K562 treated with DMSO at 1 percent for 4 hours (cell line): ENCODE measurements around the gene FAM171A2. TPM values are rescaled to one million over a fixed set of nuclear protein-coding genes. Genes with fewer than 3 reads are reported as not detected.

Experiments
- total RNA-seq: library from RNA; unstranded; fragments of 300-600 nt; gene quantifications from 2 replicates; pipeline ENCODE4 v1.2.3, GENCODE V29; 2022; ENCODE audit not compliant: insufficient read depth

Gene FAM171A2
- total RNA-seq = 14.1 and 14.8 TPM in 2 replicates

DNA sequence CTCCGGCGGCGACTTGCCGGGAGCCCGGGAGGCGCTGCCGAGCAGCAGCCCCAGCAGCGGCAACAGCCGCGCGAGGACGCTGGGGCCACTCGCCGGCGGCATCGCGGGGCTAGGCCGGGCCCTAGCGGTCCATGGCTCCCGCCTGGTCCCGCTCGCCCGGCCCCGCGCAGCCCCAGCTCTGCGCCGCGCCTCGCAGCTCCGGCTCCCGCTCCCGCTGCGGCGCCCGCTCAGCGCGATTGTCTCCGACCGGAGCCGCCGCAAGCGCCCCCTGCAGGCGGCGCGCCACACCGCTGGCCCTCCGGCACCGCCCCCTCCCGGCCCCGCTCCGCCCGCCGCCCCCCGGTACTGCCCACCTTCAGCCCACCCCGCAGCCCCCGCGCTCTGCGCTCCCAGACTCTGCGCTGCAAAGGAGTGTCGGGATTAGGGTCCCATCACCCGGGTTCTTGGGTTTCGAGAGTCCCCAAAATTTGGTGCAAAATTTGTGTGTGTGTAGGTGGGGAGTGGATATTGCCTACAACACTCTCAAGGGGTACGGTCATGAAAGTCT lies at the start of gene FAM171A2:
FAM171A2 (minus strand) TSS at position 241 of the 547 bp plus-strand sequence; CDS start at position 102, 139 bp downstream.

DNA sequence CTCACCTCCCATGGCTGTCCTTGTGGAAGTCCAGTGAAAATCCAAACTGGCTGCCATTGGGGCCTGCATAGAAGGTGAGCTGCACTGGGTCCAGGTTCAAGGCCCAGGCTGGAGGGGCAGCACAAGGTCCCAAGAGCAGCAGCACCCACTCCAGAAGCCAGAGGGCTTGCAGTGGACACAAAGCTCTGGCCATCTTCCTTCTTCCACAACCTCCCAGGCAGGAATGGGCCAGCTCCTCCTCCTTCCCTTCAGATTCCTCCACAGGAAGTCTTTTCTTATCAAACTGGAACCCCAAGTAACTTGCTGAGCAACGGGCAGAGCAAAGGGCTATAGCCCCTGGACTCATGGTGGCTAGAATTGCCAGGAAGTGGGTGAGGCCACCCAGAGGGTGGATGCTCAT lies 25.6 kb upstream of the FAM171A2 start, which contains the start of gene ITGA2B:
ITGA2B (minus strand) TSS at position 369 of the 400 bp plus-strand sequence; CDS start at position 193, 176 bp downstream.

DNA sequence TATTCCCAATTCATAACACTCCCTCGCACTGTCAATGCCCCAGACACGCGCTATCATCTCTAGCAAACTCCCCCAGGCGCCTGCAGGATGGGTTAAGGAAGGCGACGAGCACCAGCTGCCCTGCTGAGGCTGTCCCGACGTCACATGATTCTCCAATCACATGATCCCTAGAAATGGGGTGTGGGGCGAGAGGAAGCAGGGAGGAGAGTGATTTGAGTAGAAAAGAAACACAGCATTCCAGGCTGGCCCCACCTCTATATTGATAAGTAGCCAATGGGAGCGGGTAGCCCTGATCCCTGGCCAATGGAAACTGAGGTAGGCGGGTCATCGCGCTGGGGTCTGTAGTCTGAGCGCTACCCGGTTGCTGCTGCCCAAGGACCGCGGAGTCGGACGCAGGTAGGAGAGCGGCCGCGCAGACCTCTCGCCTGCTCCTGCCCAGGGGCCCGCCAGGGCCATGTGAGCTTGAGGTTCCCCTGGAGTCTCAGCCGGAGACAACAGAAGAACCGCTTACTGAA lies 18.7 kb downstream of the FAM171A2 start, which contains the start of gene GRN:
GRN (plus strand) TSS at position 364 of the 515 bp plus-strand sequence. CDS start 3,863 bp downstream, outside the sequence.

DNA sequence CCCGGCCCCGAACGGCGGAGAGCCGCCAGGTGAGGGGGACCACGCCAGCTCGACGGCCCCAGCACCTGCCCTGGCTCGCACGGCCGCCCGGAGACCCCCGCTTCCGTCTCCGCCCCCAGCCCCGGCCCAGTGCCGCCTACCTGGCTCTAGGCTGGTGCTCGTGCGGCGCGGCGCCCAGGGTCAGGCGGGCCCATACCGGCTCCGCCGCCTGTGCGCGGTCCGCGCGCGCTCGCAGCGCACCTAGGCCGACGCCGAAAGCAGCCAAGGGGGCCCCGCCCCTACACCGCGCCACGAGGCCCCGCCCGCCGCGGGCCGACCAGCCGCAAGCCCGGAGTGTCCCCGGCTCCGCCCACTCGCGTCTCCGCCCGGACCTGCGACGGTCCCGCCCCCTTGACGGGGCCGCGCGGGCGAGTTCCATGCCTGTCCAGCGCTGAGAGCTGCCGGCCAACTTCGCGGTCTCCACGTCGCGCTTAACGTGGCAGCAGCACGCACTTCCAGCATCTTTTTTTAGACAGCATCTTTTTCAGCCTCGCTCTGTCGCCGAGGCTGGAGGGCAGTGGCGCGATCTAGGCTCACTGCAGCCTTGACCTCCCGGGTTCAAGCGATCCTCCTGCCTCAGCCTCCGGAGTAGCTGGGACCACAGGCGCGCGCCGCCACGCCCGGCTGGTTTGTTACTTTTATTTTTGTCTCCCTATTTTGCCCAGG lies 38.9 kb downstream of the FAM171A2 start, which contains the start of gene SLC25A39:
SLC25A39 (minus strand) TSS at position 253 of the 705 bp plus-strand sequence. CDS start 1,261 bp downstream, outside the sequence.

DNA sequence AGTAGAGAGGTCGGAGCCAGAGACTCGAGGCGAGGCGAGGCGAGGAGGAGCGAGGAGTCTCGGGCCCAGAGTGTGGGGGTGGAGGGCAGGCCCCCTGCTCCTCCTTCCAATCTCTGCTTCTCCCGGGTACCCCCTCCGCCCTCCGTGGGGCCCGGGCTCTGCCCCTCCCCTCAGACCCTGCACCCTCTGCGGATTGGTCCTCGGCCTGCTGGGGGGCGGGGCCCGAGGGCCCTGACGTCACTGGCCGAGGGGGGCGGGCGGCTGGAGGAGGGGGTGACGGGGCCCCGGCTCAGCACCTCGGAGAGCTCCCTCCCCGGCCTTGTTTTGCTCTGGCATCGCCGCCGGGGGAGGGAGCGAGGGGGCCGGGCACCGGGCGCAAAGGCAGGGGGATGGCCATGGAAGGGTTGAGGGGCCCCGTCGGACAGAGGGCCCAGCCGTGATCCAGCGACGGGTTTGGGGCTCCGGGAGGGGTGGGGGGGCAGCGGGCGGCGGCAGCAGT lies 55.3 kb downstream of the FAM171A2 start, which contains the start of gene RUNDC3A:
RUNDC3A (plus strand) TSS at position 282 of the 499 bp plus-strand sequence. CDS start 232 bp downstream, outside the sequence.

Other genes starting within 250 kb of the FAM171A2 start
- gene HDAC5, start 240.2 kb downstream of the FAM171A2 start, total RNA-seq = 36.1 and 51.2 TPM in 2 replicates
- gene HROB, start 221.9 kb downstream of the FAM171A2 start, total RNA-seq = 9.9 and 11.4 TPM in 2 replicates
- gene ASB16, start 193.1 kb downstream of the FAM171A2 start, total RNA-seq = not detected in 2 replicates
- gene TMUB2, start 176.9 kb downstream of the FAM171A2 start, total RNA-seq = 21.4 and 22.4 TPM in 2 replicates
- gene ATXN7L3, start 164.0 kb downstream of the FAM171A2 start, total RNA-seq = 46.2 and 59.4 TPM in 2 replicates
- 41.5 and 46.4 TPM in 2 replicates for gene UBTF, start 144.2 kb downstream of the FAM171A2 start, total RNA-seq
- 14.3 and 22.0 TPM in 2 replicates for gene SLC4A1, start 95.7 kb downstream of the FAM171A2 start, total RNA-seq
- 3.0 TPM in 1 of 2 replicates, not detected in the other for gene RUNDC3A, start 55.3 kb downstream of the FAM171A2 start, total RNA-seq
- gene SLC25A39, start 39.0 kb downstream of the FAM171A2 start, total RNA-seq = 222 and 250 TPM in 2 replicates
- 253 and 280 TPM in 2 replicates for gene GRN, start 18.6 kb downstream of the FAM171A2 start, total RNA-seq
- 5.1 and 8.4 TPM in 2 replicates for gene ITGA2B, start 25.8 kb upstream of the FAM171A2 start, total RNA-seq
- gene GPATCH8, start 139.6 kb upstream of the FAM171A2 start, total RNA-seq = 17.6 and 18.3 TPM in 2 replicates
- gene FZD2, start 193.6 kb upstream of the FAM171A2 start, total RNA-seq = 8.0 and 10.4 TPM in 2 replicates